LoVo (cell line): ENCODE measurements around the gene SP6.

ENCODE experiments used
- DNase-seq: peaks from one replicate; pipeline ENCODE4 v3.0.0-alpha.2; 2016; ENCODE audit warnings: low spot score

Gene SP6

DNA sequence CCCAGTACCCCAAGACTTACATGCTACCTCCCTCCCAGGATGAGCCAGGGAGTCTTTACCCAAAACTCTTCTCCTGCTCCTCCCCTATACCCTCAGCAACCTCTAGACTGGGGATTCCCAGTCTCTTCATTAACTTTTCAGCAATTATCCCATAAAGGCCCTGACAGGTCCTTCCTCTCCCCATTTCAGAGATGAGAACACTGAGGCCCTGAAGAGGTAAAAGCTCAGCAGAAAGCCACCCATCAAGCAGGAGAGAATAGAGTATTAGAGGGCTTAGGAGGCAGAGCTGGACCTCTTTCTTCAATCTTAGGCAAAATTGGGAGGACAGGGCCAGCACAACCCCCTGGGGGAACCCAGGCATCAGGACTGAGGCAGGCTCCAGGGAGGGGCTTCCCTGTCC, 5.9 kb upstream of the SP6 start:
- DNase-seq = no peak

DNA sequence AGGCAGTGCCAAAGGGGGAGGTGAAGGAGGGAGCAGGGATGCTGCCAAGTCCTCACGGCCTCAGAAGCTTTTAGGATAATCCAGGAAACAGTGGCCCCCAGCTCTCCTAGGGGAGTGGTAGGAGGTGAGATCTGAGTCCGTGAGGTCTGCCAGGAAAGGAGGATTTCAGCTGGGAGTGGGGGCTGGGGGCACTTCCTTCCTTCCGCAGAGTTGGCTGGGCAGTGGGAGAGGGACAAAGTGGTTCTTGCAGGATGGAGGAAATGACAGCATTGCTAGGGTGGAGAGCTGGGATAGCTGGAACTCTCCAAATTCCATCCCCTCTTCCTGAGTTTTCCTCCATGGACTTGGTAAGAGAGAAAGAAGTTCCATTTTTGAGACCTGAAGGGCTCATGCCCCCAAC, 4.8 kb upstream of the SP6 start:
- no peak for DNase-seq

DNA sequence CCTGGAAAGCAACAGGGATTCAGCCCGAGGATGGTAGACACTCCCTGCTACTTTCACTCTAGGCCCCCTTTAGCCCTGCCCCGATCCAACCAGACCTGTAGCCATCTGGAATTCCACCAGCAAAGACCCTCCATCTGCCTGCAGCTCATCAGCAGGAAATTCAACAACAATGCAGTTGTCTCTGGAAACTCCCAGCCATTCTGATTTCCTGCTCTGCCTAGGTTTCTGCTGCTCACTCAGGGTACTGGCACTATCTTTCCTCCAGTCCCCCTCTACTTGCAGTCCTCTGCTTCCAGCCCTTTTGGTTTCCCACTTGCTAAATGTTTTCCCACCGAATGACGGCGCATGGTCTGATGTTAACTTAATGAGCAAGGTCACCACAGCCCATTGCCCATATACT, 2.7 kb upstream of the SP6 start:
- no peak for DNase-seq

DNA sequence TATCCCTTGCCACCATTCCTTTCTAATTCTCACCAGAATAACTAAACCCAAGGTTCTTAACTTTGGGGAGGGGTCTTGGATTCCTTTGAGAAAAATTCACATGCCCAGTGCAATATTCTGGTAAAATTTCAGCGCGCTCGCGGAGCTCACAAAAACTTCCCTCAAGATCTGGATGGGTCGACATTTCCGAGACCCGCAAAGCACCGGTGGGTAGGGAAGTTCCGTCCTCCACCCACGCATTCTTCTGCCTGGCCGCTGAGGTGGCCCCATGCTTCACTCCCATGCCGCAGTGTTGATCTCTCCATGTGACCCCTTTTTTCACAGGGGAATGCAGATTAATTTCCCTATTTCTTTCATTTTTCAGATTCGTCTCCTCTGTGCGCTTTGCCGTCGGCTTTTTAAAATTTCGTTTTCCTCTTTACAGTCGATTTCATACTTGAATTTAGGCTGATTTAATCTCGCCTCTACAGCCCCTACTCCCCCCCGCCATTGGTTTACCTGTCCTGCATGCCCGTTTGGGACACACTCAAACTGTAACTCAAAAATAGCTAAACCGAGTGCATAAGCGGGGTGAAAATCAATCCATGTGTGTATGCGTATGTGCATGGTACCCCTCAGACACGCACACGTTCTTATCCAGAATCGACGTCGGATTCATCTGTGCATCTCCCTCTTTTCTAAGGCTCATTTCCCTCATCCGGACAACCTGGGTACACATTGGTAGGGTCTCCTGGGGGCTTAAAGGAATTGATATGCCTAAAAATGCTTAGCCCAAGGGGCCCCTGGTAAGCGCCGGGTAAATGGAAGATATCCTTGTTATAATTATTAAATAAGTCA, 1.4 kb upstream of the SP6 start:
- DNase-seq = no peak

DNA sequence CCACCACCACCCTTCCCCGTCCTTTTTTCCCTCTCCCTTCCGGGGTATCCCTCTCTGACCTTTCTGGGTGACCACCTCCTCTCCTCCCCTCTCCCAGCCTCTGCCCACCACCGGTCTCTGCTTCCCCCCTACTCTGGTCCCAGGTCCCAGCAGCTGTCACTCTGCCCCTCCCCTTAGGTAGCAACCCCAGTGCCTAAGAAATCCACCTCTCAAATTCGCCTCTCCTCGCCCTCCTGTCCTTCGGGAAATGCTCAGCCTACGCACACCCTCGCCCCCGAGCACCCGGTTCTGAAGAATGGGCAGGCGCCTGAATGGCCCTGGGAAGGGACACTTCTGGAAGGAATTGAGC, 775 bp upstream of the SP6 start:
- DNase-seq = no peak

DNA sequence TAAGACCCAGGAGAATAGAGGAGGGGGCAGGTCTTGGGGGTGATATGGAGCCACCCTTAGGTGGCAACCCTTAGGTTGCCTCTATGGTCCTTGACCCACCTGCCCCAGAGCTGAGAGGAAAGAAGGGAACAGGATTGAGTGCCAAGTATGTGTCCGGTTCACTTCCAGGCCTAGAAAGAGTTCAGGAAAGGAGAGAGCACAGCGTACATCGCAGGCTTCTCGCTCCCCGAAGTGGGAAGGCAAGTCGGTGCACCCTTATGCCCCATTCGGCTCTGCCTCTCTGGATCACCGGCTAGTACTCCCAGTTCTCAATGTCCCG, 631 bp downstream of the SP6 start:
- no peak for DNase-seq

DNA sequence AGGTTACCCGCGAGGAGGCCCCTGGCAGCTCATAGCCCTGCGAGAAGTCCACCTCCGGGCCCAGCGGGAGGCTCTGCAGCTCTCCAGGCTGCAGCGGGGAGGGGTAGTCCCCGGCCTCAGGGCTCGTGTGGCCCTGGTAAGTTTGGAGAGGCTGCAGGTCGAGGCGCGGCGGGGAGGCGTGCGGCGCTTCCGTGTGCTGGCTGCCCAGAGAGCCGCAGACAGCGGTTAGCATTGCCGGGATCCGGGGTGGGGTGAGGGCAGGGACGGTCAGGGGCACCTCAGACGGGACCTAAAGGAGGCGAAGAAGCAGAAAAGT, 2.8 kb downstream of the SP6 start:
- no peak for DNase-seq

DNA sequence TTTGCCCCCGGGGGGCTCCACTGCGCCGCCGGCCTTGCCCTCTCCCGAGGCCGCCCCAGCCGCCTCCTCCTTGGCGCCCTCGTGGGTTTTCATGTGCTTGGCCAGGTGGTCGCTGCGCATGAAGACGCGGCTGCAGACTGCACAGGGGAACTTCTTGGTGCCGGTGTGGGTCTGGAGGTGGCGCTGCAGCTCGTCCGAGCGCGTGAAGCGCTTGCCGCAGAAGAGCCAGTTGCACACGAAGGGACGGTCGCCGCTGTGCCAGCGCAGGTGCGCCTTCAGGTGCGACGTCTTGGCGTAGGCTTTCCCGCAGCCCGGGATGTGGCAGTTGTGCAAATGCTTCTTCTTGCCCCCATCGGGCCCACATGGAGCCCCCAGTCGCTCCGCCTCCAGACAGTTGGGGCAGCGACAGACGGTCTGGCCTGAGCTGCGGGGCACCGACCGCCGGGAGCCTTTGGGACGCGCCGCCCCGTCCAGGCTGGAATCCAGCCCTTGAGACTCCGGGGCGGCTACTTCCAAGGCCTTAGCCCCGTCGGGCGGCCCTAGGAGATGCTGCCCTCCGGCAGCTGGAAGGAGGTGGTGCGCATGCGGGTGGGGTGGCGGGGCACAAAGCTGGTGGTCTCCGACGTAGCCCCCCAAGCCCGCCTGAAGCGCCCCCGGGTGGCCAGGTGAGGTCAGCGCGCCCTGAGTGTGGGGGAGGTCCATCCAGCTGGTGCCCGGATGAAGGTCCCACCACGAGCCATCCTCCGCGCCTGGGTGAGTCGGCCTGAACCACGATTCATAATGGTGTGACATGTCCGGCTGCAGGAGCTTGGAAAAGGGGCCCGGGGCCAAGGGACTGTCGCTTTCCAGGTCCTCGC, 3.4 kb downstream of the SP6 start:
- no peak for DNase-seq

DNA sequence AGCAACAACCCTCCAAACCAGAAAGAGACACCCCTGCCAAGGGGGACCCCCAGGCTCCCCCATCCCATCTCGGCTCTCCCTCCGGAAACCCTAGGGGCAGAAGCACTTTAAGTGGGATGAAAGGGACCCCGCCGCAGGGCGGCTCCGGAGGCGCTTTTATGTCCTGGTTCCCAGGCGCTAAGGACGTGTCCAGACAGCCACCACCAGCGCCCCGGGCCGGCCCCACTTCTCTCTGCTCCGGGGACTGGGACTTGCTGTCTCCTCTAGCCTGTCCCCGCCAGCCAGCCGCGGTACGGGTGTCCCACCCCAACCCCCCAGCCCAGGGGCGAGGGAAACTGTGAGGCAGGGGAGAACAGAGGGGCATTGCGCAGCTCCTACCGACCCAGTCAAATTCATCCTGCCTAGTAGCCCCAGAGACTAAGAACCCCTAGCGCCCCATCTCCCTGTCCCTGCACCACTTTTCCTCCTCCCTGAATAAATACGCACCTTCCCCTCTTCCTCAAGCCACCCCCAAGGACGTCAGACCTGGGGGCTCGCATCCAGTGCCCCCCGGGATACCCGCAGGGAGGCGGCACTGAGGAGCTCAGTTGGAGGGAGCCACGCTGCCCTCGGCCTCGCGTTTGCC, 4.1 kb downstream of the SP6 start:
- DNase-seq = no peak

DNA sequence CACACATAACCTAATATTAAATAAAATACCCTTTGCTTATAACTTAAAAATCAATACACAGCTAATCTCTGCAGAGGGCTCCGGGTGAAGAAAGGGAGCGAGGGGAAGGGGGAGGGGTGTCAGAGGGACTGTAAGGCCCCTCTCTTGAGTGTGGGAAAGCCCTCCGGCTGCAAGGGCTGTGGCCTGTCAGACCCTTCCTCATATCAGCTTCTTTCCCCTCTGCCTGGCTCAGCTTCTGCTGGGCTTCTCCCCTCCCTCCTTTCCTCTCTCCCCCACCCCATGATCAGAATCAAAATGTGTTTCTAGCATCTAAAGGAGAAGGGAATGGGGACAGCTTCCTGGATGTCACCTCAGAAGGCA, 5.3 kb downstream of the SP6 start:
- no peak for DNase-seq

DNA sequence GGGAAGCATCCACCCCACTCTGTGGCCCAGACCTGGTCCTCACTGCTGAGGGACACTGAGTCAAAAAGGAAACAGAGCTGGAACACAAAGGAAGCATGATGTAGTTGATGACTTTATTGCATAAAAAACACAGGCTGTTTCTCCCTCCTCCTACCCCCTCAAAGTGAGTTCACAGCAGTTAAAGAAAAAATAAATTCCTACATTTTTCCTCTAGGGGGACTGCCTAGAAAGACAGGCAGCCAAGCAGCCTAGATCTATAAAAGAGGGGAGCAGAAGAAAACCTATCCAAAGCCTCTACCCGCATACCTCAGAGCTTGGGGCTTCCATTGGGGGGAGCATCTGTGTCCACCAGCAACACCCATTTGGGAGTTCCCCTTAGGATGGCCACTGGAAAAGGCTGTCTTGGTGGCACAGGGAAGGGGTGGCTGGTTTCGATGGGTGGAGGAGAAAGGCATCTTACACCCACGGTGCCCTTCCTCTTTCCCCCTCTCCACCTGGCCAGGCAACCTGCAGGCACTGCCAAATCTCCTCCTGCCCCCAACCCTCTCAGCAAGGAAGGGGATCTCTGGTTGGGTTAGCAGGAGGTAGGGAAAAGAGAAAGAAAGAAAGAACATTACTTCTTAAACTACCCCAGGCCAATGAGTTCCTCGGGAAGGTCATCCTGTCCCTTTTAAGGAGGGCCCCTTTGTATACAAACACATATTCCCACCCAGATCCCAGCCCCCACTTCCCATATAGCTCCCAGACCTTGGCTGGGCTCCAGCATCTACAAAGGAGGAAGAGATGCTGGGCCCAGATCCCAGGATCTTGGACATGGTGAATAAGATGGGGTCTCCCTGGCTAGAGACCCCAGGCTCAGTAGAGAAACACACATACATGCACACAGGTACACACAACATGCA, 5.9 kb downstream of the SP6 start:
- no peak for DNase-seq

DNA sequence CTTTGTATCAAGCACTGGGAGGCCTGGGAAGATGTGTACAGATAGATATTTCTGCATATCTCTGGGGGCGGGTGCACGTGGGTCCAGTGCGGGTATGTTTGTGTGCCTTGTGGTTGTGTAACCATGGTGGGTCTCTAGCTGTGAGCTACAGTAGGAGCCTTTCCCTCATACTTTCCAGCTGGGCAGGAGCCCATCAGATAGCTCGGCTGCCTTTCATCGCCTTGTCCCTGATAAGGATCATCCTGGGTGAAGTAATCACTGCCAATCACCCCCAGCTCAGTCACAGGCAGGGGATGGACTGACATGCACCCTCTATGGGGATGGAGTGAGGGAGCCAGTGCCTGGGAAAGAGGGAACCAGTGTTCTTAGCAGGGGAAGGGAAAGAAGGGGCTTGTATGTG, 6.7 kb downstream of the SP6 start:
- no peak for DNase-seq

DNA sequence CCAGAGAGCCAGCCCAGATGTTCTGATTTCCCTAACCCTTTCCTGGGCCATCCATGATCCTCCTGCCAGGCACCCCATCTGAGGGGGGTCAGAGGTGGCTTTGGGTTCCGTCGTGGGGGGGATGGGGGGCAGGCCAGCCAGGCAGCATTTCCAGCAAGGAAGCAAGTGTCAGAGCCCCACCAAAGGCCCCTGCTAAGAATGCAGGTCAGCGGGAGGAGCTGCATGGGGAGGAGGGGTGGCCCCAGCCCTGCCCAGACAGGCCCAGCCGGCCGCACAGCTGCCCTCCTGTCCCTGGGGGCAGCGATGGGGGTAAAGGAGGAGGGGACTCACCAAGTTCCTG, 7.6 kb downstream of the SP6 start:
- DNase-seq = no peak

DNA sequence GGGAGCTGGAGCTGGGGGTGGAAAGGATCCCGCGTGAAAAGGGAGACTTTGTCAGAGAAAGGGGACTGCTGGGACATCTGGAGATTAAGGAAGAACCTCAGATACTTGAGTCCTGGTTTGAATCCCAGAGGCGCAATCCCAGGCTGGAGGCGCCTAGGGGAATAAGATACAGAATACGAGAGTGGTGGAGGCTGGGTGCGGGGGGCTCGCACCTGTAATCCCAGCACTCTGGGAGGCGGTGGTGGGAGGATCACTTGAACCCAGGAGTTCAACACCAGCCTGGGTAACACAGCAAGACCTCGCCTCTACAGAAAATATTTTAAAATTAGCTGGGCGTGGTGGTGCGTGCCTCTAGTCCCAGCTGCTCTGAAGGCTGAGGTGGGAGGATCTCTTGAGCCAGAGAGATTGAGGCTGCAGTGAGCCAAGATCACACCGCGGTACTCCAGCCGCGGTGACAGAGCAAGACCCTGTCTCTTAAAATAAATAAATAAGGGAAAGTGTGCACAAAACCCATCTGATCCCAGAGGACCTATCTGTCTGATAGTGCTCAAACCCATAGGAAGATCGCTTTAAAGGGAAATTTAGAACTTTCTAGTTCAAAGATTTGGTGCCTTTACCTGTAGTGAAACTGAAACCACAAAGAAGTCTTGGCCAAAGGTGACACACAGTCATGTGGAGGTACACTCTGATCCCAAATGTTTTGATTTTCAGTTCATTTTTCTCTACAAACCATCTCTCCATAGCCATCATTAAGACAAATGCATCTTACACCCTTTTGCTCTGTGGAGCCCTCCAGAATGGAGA, 9.3 kb downstream of the SP6 start:
- DNase-seq = peak; percentile 14

DNA sequence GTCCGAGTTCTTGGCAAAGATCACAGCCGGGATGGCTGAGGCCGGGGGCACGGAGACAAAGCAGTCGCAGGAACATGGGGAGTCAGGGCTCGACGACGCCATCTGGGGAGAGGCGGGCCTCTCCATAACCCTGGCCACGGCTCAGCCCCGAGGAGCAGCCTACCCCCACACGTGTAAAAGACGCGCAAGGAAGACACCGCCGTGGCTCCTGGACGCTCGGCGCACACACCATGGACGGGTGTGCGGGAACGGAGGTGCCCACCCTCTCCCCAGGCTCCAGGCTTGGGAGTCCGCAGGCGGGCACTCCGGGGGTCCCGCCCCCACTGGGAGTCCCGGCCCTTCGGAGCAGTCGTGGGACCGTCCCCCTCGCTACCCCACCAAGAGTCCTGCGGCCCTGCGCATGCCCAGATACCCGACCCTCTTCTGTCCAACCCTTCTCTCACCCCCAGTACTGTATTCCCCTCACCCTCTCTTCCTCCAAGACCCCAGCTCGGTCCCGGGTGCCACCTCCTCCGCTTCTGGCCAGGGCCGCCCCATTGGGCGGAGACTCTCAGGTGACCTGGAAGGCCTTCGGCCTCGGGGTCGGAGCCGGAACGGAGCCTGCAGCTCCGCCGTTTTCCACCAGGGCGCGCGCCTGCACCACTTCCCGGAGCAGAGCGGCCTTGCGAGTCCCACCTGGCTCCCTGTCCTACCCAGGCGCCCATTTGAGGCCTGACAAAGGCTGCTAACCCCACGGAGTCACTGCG, 10.0 kb downstream of the SP6 start, which contains the start of gene SCRN2:
TSS of gene SCRN2 (minus strand) at position 532 of the 746 bp plus-strand sequence. CDS start at position 102, 430 bp downstream.
- DNase-seq = peak; percentile 90

DNA sequence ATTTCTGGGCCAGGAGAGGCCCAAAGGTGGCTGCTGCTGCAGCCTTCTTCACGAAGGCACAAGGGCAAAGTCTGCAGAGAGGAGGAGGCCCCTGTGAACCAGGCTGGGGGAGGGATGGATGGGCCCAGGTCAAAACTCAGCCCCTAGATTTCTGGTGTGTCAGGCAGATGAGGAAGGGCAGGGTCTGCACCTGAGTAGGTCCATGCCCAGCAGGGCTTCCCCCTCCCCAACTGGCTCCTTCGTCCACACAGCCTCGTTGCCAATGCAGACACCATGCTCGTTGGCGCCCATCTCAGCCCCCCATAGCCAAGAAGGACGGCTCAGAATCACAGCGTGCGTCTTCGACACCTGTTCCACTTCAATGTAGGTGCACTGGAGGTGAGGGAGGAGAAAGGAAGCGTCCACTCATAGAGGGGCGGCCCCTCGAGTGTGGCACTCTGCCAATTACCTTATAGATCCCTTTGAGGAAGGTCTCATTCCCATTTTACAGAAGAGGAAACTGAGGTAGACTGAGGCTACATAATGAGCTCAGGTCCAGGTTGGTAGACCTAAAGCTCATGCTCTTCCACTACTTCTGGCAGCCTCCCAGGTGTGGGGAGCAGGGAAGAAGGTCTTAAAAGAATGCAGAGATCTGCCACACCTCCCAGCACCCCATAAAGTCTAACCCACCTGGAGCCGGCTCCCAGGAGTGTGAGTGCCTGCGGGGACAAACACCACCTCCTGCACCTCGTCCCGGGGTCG, 10.8 kb downstream of the SP6 start:
- DNase-seq = no peak

DNA sequence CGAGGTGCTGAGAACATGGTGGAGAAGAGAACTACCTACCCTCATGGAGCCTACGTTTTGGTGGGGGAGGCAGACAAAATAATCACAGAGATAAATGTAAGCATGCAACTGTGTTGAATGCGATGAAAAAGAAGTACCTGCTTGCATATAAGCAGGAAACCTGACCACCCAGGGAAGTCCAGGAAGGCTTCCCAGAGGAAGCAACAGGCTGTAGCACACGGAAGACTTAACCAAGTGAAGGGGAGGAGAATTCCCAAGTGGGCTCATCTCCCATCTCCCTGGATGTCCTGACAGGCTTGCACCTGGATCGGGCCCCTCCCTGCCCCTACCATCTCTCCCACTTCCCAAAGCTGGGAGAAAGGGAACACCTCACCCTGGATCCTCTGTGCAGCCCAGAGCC, 11.9 kb downstream of the SP6 start:
- no peak for DNase-seq

DNA sequence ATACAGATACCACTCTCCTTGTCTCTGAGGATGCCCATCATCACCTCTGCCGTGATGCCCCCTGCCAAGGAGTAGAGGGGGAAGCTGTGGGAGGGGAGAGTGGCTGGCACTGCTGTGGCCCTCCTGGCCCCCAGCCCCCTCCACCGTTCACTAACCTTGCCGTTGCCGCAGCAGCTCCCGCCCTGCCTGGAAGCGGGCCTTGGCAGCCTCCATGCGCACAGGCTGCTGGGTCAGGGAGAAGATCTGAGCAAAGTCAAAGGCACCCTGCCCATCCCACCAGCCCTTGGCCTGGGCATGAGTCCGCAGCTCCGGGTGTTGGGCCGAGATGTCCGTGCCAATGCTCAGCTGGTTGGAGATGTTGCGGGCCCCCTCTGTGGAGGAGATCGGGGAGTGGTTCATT, 12.3 kb downstream of the SP6 start:
- no peak for DNase-seq

DNA sequence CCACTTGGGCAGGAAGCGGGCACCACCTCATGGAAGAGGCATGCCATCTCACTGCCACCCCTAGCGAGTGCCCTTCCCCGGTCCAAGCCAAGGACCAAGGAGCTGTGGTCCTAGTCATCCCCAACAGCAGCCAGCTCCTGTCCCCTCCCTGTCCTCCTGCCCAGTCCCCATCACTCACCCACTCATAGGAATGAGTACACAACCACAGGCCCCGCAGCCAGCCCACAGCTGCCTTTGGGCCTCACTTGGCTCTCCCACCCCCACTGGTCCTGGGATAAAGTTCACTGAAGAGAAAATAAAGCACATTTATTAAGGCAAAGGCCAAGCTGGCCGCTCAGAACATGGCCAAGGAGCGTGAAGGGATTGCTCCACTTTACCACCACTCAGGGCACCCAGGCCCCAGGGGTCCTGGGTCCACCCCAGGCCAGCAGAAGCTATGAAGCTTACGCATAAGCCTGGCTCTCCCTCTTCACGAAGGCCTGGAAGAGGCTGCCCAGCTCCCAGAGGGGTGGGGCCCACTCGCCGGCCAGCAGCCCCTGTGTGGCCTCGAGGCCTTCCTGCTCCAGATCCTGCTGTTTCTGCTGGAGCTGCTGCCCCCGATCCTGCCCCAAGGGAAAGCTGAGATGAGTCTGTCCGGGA, 13.4 kb downstream of the SP6 start:
- DNase-seq = no peak

DNA sequence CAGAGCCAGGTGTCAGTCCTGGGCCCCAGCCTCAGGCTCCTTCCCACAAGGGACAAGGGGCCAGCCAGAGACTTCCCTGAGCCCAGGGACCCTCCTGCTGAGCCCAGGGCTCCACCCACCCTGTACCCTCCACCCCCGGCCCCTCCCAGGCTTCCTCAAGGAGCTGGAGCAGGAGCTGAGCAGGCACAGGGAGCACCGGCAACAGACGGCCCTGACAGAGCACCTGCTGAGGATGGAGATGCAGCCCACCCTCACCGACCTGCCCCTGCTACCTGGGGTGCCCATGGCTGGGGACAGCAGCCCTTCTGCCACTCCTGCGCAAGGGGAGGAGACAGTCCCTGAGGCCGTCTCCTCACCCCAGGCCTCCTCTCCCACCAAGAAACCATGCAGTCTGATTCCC, 14.4 kb downstream of the SP6 start:
- no peak for DNase-seq
